VCaP (cell line): ENCODE results near the gene TMPRSS11B.
"Not testable (repeated sequence)": the region's sequence is repeated elsewhere in the genome, so short reads cannot be mapped to it uniquely, and the experiment has no call there.

Experiments used
- H3K27ac ChIP-seq: fragments of 450-650 bp; 2 replicates; pipeline ENCODE4 v1.5.1; 2017
- TF ChIP-seq, protein P1 (sequence below): fragments of 450-650 bp; conservative IDR thresholded peaks from 2 replicates; pipeline ENCODE4 v1.5.1; 2017; ENCODE audit warnings: mild to moderate bottlenecking, moderate library complexity

The TMPRSS11B gene

GRCh38 chr4:68245594-68245993 lies at the start of gene TMPRSS11B:
Gene TMPRSS11B (minus strand): TSS chr4:68245694. CDS start chr4:68245558, 136 bp downstream.
- TF ChIP-seq, protein P1, sequence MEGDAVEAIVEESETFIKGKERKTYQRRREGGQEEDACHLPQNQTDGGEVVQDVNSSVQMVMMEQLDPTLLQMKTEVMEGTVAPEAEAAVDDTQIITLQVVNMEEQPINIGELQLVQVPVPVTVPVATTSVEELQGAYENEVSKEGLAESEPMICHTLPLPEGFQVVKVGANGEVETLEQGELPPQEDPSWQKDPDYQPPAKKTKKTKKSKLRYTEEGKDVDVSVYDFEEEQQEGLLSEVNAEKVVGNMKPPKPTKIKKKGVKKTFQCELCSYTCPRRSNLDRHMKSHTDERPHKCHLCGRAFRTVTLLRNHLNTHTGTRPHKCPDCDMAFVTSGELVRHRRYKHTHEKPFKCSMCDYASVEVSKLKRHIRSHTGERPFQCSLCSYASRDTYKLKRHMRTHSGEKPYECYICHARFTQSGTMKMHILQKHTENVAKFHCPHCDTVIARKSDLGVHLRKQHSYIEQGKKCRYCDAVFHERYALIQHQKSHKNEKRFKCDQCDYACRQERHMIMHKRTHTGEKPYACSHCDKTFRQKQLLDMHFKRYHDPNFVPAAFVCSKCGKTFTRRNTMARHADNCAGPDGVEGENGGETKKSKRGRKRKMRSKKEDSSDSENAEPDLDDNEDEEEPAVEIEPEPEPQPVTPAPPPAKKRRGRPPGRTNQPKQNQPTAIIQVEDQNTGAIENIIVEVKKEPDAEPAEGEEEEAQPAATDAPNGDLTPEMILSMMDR, result no peak
- no peak within 1 kb of the TSS for H3K27ac ChIP-seq

GRCh38 chr4:68291256-68291655 lies 45.8 kb upstream of the TMPRSS11B start:
- H3K27ac ChIP-seq, result no peak overlapping the region
- TF ChIP-seq, protein P1, result no peak

GRCh38 chr4:68288393-68288740 lies 42.9 kb upstream of the TMPRSS11B start:
- TF ChIP-seq, protein P1, result no peak
- no peak overlapping the region for H3K27ac ChIP-seq

- TF ChIP-seq, protein P1, result no peak
- no peak overlapping the region for H3K27ac ChIP-seq
Measured at GRCh38 chr4:68287704-68288392, 42.4 kb upstream of the TMPRSS11B start.

- TF ChIP-seq, protein P1, result no peak
- no peak overlapping the region for H3K27ac ChIP-seq
Measured at GRCh38 chr4:68283714-68284113, 38.2 kb upstream of the TMPRSS11B start.

DNA sequence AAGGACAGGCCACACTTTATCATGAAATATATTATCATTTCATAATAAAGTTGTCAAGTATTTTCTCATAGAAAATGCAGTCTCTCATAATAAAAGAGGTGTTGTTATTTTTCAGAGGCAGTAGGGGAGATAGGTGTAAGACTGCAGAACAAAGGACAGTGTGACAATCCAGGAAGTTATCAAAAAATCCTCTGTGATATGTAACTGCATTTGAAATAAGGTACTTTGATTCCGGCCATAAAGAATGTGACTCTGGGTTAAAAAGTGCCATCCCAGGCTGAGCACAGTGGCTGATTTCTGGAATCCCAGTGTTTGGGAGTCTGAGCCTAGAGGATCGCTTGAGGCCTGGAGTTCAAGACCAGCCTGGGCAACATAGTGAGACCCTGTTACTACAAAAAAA lies 37.6 kb upstream of the TMPRSS11B start:
- no peak overlapping the region for H3K27ac ChIP-seq
- TF ChIP-seq, protein P1, result no peak

GRCh38 chr4:68281796-68282740 lies 36.6 kb upstream of the TMPRSS11B start:
- H3K27ac ChIP-seq, result not testable (repeated sequence)
